ENCODE measurements around the gene GRIP1.
"Not testable (repeated sequence)": the region's sequence is repeated elsewhere in the genome, so short reads cannot be mapped to it uniquely, and the experiment has no call there.

The GRIP1 gene

DNA sequence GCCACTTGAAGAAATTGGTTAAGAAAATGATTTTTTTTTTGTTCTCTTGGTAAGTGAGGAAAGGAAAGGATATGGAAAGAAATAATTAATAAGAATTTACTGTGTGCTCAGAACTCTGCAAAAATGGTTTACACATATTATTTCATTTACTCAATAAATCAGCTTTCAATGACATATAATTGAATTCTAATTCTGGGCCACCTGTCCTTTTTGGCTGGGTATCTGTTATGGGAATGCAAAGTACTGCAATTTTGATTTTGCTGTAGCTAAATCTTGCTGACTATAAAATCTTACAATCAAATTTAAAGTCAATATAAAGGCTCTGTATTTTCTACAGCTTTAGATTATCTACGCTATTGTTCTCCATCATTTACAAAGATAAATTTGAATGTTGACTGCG, 147.1 kb downstream of the GRIP1 start:
- no peak for DNase-seq (ENCODE audit: low read depth)

DNA sequence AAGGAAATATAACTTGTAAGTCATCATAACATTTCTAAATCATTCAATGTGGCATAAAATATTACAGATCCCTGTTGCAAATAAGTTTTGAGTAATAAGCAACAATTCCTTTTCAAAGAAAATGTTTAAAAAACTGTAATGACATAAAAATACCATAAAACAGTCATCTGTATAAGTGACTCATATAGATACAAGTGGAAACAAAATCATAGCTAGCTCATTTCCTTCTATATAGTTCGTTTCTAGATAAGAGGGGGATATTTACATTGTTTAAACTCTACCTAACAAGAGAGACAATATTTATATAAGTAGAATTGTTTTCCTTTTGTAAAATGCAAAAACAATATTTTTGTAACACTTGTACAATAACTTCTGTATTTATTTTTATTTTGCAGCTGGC, 148.9 kb downstream of the GRIP1 start:
- no peak for DNase-seq (ENCODE audit: low read depth)

DNA sequence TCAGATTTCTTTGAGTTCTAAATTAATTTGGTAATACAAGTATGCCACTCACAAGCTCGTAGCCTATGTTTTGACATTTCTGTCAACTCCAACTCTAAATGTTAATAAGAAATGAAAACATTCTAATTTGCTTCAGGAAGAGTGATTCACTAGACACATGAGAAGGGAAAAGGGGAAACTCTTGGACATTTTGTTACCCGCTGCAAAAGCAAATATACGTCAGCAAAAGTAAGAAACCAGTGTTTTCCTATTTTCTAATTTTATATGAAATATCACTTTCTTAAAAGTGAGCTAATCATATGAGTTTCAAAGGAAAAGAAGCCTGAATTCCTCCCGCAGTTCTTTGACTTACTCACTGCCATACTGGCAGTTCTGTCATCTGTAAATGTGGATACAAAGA, 162.3 kb downstream of the GRIP1 start:
- no peak for DNase-seq (ENCODE audit: low read depth)

DNA sequence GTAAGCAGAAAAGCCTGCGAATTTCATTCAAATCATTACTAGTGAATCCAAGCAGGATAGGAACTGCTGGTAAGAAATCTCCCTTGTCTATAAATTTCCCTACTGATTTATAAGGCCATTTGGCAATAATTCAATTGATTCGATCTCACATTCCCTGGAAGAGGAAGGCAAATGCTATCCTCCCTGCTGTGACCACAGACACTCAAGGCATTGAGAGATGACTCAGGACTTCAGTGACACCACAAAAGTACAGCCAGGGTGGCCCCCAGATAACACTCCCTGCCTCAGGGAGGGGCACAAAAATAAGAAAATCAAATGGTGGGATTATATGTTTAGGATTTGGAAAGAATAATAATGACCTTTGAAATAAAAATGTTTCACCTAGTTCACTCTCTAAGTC, 162.7 kb downstream of the GRIP1 start:
- DNase-seq (ENCODE audit: low read depth), result no peak

DNA sequence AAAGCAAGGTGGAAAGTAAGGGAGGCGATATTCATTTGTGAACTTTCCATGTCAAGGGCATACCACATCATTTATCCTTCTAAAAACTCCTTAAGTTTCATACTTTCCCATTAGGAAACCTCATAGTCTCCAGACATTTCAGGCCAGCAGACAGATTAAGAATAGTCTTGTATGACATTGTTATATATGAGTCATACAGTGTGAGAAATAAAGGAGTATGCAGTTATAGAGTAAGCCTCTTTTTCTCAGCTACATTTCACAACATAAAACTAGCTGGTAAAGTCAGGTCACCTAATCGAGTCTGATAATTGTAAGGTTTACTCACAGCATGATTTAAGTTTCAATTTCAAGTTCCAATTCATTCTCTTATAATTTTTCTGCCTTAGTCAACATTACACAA, 164.3 kb downstream of the GRIP1 start:
- DNase-seq (ENCODE audit: low read depth), result no peak

DNA sequence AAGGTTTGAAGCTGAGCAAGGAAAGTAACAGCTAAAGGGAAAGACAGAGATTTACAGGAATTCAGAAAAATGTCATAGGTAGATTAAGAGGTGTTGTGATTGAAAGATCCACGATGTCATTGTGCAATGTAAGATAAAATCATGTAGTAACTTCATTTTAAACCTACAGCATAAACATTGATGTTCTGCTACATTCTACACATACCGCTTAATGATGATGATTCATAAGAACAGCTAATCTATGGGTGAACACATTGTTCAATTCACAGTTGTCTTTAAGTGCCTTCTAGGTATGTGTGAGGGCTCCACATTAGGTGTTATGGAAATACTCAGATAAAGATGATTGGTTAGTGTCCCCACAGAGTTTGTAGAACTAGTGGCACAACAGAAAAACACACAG, 170.9 kb downstream of the GRIP1 start:
- no peak for DNase-seq (ENCODE audit: low read depth)

DNA sequence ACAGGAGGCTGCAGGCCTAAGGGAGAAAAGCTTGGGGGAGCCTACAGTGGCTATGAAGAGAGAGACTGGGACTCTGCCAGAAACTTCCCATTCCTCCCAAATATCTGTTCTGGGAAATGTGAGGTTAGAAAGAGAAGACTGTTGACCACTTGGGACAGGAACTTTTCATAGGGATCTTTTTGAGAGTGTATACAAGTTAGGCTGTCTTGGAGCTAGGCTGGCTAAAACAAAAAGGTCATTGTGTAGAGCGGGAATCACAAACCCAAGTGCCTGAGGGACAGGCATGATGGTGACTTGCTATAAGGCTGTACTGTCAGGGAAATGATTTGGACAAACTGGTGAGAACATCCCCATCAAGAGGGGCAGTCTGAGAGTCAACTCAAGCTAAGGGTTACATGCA, 175.1 kb downstream of the GRIP1 start:
- DNase-seq (ENCODE audit: low read depth), result no peak

DNA sequence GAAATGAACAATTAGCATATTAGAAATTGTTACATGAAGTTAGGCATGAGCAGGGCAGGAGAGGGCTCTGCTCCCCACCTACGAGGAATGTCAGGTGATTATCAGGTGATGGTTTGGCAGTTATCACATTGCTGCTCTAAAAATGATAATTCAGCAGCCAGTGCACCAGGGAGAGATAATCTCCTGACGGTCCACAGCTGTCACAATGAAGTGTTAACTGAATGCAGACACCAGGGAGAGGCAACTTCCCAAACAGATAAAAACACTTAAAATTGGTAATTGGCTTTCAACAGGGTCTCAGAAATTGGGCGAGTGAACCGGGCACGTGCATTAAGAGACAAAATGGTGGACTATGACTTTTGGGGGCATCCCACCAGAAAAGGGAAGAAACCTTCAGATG, 176.0 kb downstream of the GRIP1 start:
- DNase-seq (ENCODE audit: low read depth), result no peak

DNA sequence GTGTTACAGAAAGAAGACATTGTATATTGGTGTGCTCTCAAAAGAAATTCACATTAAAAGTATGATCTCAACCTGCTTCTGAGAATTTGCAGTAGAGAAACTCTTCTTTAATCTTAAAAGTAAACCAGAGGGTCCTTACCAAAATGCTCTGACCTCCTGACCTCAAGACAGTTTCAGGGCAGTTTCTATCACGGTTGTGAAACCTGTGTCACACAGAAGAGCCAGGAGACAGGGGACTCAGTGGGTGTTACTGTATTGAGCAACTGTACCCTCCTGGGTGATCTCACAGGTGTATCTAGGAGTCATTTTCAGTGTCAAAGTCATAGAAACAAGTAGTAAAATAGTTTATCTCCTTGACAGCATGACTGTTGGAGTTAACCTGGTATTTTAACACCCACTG, 178.0 kb downstream of the GRIP1 start:
- no peak for DNase-seq (ENCODE audit: low read depth)

DNA sequence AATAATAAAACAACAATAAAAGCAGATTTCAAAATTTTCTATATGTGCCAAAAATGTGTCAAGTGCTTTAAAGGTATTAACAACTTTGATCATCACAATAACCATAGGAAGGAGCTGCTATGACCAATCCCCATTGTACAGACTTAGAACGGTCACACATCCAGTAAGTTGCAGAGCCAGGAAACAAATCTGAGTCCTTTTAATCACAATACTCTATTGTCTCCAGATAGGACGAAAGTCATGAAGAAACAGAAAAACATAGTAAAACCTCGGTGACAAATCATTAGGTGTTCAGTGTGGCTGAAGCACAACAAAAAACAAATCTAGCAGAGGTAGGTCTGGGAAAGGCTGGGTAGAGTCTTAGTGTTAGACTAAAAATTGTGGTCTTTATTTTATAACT, 178.8 kb downstream of the GRIP1 start:
- DNase-seq (ENCODE audit: low read depth), result no peak

DNA sequence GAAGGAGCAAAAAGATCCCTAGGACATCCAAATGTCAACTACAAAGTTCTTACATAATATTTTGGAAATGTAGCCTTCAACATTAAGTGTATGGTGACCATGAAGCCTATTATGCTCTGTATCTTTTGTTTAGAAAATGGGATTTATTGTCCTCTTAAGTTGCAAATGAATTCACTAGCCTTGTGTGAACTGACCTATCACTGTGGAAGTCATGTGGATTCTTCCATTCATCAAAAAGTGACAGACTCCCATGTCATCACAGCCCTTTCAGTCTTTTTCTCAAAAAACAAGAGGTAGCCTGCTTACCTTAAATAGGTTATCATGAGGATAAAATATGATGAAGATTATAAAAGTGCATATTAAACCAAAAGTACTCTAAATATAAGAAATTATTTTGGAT, 179.9 kb downstream of the GRIP1 start:
- DNase-seq (ENCODE audit: low read depth), result no peak

DNA sequence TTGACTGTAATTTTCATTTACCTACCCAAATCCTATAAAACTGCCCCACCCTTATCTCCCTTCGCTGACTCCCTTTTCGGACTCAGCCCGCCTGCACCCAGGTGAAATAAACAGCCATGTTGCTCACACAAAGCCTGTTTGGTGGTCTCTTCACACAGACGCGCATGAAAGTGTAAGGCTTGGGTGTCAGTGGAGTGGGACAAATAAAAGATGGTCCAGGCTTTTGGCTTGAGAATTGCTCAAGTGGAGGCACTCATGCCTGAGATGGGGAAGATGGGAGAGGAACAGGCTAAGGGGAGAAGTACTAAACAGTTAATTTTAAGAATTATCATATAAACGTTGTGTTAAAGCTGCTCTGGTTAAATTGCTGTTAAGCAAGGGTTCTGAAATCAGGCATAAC, 180.8 kb downstream of the GRIP1 start:
- not testable (repeated sequence) for DNase-seq (ENCODE audit: low read depth)

DNA sequence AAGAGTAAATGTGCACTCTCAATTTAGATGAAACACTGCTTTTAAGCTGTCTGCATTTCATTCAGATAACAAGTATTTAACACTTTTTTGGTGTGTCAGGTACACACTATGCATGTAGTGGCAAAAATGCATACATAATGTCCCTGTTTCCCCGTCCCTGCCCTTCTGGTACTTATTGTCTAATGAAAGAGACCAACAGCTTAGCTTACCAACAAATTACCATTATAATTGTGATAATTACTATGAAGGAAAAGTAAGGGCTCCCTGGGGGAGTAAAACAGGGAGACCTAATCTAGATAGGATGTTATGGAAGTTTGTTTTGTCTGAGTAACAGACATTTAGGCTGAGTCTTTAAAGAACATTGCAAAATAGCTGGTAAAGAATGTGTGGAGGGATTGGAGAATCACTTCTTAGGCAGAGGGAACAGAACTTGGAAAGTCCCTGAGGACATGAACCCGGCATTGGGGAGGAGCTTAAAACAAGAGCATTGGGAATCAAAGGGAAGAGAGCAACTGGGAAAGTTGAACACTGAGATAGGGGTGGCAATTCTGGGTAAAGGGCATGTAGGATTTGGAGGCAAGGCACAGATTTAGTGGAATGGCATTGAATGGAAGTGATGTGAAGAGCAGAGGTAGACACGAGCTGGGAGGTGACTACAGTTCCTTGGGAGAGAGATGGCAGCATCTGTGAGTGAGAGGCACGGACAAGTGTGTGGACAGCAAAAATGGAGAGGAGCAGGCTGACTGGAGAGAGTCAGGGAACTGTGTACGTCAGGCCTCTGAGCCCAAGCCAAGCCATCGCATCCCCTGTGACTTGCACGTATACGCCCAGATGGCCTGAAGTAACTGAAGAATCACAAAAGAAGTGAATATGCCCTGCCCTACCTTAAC, 181.6 kb downstream of the GRIP1 start:
- DNase-seq (ENCODE audit: low read depth), result no peak

DNA sequence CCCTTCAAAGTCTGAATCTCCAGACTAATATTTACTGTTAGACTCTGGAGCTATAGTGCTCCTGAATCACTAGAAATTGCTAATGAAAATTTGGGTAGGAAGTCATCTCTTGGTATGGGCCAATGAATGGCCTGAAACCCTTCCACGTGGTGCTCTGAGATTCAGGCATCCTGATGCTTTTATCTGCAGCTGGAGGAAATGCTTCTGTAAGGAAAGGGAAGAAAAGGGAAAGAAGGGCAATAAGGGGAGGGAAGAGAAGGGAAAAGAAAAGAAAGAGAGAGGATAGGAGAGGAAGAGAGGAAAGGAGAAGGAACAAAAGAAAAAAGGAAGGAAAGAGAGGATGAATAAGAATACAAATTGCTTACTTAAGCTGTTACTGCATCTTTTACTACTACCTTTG, 182.3 kb downstream of the GRIP1 start:
- no peak for DNase-seq (ENCODE audit: low read depth)

DNA sequence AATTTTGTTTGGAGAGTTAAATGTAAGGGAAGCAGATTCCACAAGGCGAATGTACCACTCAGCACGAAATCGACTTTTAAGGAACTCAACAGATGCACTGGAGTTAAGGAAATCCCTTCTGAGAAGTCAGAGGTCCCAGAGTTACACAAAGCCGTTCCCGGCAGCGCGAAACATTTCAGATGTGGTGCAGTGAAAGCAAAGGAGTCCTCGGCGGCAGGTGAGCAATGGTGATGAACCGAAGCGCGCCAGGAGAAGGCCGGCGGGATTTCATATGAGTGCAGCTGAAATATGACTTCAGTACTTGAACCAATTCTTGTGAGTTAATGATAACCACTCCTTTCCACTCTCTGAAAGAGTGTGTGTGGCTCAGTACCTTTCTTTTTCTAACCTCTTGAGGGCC, 183.2 kb downstream of the GRIP1 start:
- no peak for DNase-seq (ENCODE audit: low read depth)

DNA sequence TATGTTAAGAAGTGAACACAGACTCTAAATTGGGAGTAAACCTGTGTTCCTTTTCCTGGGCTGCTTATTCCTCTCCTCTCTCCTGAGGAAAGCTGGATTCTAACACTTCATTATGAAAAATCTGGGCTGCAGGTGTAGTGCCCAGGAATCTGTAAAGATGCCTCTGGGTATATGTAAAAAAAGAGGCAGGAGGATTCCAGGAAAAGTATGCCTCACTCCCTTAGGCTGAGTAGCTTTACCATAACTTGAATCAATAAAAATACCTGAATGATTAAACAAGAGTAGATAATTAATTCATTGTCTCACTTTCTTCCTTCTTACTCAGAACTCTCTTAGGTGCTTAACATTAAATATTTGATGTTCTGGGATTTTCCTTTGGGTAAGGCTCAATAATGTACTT, 185.1 kb downstream of the GRIP1 start:
- no peak for DNase-seq (ENCODE audit: low read depth)

DNA sequence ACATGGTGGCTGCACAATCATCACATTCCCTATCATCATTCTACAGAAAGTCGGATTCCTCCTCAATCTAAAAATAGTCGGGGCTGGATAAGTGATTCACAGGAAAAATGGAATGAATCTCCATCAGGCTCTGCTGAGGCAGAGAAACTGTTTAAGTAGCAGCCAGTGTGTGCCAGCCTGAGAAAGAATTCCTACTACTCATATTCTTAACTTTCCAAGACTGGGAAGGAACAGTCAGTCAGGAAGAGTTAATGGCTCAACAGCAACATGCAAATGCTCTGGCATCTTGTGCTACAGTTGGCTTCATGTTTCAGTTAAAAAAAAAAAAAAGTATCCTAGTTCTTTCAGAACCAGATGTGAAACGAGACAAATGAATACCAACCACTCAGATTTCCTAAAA, 187.0 kb downstream of the GRIP1 start:
- DNase-seq (ENCODE audit: low read depth), result no peak

DNA sequence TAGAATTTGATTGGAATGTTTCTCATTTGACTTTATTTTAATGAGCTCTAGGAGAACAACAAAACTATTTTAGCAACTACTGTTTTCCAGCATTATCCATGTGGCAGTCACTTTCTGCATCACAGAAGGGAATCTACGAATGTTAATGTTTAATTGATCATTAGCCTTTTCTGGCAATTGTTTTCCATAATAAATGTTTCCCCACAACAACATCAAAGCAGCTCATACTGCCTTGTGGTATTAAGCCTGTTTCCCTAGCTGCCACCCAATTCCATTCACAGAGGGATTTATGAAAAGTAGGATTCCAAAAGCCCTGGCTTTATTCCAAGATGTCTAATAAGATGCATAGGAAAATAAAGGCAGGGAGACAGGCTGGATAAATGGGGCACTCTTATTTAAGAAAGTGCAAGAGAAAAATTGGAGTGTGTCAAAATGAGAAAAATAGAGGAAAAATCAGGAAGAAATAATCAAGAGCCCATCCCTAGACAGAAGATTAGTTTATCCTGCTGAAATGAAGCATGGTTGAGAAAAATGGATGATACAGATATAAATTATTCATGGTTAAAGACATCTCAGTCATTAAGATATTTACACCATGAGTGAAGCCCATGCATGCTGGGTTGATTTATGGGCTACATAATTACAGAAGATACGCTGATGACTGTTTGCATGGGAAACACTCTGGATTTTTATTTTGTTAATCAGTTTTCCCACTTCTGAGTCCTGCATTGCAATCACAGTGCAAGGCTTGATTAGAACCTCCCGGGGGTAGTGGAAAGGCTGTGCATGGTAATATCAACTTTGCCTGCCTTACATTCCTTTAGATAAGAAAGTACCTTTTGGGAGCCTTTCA, 196.3 kb downstream of the GRIP1 start:
- DNase-seq (ENCODE audit: low read depth), result no peak

DNA sequence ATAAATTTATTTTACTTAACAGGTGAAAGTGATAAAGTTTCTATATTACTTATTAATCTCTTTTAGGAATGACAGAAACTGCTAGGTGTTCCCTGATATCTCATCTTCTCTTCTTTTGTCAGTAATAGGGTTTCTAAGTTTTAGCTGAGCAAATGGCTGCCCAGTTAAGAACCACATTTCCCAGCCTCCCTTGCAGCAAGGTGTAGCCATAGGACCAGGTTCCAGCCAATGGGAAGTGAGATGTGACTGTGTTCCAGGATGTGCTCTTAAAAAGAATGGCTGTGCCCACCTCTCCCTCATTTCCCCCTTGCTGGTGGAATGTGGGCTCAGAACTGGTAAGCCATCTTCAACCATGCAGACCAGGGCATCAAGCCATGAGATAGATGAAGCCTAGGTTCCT, 210.9 kb downstream of the GRIP1 start:
- DNase-seq (ENCODE audit: low read depth), result no peak

DNA sequence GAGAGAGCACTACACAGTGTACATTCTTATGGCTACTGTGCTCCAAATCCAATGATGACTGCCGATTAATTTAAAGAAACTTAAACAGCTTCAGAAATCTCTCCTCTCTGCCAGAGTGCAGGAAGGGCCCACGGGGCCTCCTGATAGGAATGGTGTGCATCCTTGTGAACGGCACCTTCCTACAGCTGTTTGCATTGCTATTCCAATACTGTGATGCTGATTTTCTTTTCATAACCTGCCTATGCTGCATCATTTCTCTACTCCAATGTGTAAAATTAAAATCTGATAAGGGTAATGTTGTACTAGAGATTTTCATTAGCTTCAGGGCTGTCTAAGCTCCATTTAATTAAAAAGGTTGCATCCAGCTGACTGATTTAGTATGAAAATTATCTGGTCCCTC, 217.5 kb downstream of the GRIP1 start:
- no peak for DNase-seq (ENCODE audit: low read depth)

DNA sequence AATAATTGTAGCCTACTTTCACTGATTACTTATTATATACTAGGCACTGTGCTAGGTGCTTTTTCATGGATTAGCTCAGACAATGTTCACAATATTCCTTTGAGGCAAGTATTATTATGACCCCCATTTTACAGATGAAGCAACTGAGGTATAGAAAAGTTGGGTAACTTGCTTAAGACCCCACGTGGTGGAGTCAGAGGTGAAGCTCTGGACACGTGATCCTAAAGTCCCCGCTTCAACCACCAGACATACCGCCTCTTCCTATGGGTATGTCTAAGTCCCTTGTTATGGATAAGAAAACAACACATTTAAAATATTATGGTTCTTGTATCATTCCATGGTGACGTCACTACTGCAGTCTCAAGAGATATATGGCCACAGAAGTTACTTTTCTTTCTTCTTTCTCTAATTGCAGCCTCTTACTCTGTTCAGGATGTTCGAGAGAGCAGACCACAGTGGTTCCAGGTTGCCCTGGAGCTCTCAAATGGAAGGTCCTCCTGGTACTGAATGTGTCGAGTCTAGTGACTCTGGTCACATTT, 218.9 kb downstream of the GRIP1 start:
- DNase-seq (ENCODE audit: low read depth), result no peak

DNA sequence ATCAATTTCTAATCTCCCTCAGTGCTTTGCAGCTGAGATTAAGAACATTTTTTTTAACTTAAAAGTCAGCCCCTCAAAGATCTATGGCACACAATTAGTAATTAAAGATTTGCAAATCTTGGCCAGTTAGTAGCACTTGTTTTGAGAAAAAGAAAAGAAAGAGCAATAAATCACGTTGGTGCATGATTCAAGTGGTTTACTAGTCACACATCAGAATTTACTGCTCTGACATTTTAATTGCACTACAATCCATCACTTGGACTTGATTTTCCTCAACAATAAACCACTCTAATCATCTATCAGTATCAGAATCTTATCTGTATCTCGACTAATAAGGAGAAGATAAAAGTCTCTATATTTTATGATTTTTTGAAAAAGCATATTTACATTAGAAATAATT, 222.3 kb downstream of the GRIP1 start:
- DNase-seq (ENCODE audit: low read depth), result no peak

DNA sequence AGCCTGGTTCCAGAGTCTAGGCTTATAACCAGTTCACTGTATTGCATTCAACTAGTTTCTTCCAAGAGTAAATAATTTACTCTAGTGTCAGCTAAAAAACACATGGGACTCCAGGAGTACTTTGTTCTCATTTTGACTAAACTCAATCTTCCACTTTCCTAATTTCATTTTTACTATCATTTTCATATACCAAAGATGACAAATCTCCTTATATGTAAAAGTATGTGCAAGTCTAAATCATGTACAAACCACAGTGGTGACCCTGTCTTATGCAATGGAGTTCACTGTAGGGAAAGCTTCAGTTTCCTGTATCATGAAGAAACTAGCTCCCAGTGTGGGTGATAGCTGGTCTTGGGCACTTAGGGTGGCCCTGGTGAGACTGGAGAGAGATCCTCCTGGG, 225.0 kb downstream of the GRIP1 start:
- no peak for DNase-seq (ENCODE audit: low read depth)
